Natural killer cell treated with Interleukin-12 subunit alpha and Interleukin-12 subunit beta and Interleukin-15 and Interleukin-18, amount 100 ng/mL, for 72 hours (primary cell): ENCODE measurements around the gene GNG7. TPM values are rescaled to one million over a fixed set of nuclear protein-coding genes. Genes with fewer than 3 reads are reported as not detected.
"Not testable (repeated sequence)": the region's sequence is repeated elsewhere in the genome, so short reads cannot be mapped to it uniquely, and the experiment has no call there.

Experiments used
- ATAC-seq, 2 donors: fragments of 150-1000 bp; cut with Tn5 transposase in 1 of 2; sonication (Bioruptor Pico), chemical (Tn5 transposase) in 1 of 2; 2 replicates each; pipeline ENCODE4 v1.10.0; 2021
- DNase-seq: peaks from one replicate; pipeline ENCODE4 v3.0.0; 2022; ENCODE audit warnings: low spot score
- H3K27ac Mint-ChIP-seq, 2 donors: 1 replicate in 1 of 2; 2 replicates in 1 of 2; pipeline ENCODE4 v1.8.0; 2022; ENCODE audit warnings: mixed read lengths in 2 of 2, mild to moderate bottlenecking in 1 of 2, moderate library complexity in 1 of 2
- H3K27me3 Mint-ChIP-seq, 2 donors: 1 replicate in 1 of 2; 2 replicates in 1 of 2; pipeline ENCODE4 v1.8.0; 2022; ENCODE audit warnings: mixed read lengths in 2 of 2
- H3K36me3 Mint-ChIP-seq: one replicate; pipeline ENCODE4 v1.8.0; 2022; ENCODE audit warnings: mixed read lengths
- H3K4me1 Mint-ChIP-seq, 2 donors: 1 replicate in 1 of 2; 2 replicates in 1 of 2; pipeline ENCODE4 v1.8.0; 2022; ENCODE audit warnings: low read depth in 2 of 2, mixed read lengths in 2 of 2, mild to moderate bottlenecking in 1 of 2
- H3K4me3 Mint-ChIP-seq: one replicate; pipeline ENCODE4 v1.8.0; 2022; ENCODE audit warnings: mixed read lengths
- H3K9me3 Mint-ChIP-seq: 2 replicates; pipeline ENCODE4 v1.8.0; 2022; ENCODE audit warnings: mixed read lengths
- total RNA-seq, 2 donors: library from RNA; stranded (reverse); gene quantifications; one replicate each; pipeline ENCODE4 v1.2.3, GENCODE V29; 2022

The GNG7 gene
- total RNA-seq, 2 donors from 2014 or later, result 0.26 to 0.59 TPM

DNA sequence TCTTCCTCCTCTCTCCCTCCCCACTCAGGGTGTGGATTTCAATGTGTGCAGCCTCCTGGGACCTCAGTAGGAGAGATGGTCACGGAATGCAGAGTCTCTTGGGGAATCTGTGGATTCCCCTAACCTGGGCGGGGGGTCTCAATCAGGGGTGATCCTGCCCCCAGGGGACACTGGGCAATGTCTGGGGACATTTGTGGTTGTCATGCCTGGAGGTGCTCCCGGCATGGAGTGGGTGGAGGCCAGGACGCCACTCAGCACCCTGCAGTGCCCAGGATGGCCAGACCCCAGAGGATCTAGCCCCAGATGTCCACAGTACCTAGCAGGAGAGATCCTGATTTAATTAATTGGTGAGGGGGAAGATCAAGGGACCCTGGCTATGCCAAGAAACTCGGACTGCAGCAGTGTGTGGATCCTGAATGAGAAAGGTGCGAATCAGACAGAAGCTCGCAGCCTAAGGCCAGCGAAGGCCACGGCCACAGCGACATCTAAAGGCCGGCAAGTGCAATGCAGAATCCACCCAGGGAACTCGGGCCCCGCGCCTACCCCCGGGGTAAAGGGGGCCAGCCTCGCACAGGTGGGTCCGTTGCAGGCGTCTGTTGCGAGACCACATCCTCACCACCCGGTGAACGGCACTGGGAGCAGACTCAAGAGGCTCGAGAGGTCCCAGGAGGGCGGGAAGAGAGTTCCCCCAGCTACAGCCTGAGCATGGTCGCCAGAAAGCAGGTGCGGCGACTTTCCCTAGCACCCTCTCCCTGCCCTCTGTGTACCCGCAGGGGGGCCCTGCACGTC, 88.8 kb downstream of the GNG7 start:
- Mint-ChIP-seq H3K27ac (peak overlapping the region in 1 of 2 donors; percentile 73), H3K4me1 (peaks cover 46 to 61% of the 10 kb centered on the region in 2 donors), H3K27me3 (no peaks in the 10 kb centered on the region), H3K36me3 (no peaks in the 10 kb centered on the region), H3K9me3 (no peaks in the 10 kb centered on the region), H3K4me3 (peak overlapping the region; percentile 25)
- peak; percentile 78 for DNase-seq
- ATAC-seq, result peak; percentile 66 to 72

DNA sequence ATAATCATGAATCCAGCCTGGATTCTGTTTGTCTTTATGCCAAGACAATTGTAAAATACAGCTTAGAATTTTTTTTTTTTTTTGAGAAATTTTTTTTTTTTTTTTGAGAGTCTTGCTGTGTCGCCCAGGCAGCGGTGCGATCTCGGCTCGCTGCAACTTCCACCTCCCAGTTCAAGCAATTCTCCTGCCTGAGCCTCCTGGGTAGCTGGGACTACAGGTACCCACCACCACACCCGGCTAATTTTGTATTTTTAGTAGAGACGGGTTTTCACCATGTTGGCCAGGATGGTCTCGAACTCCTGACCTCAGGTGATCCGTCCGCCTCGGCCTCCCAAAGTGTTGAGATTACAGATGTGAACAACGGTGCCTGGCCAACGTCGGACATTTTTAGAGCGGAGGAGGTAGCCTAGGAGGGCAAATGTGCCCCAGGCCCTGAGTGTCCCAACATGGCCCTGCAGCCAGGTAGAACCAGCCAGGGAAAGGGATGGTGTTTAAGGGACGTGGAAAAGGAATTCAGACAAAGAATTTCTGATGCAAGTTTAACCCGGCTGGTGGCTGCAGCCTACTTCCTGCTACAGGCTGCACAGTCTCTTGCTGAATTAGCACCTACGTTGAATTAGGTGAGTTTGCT, 89.8 kb downstream of the GNG7 start:
- Mint-ChIP-seq H3K9me3 (no peaks in the 10 kb centered on the region), H3K27me3 (no peaks in the 10 kb centered on the region), H3K27ac (peak overlapping the region in 1 of 2 donors; percentile 73), H3K4me1 (peaks cover 44 to 58% of the 10 kb centered on the region in 2 donors), H3K36me3 (no peaks in the 10 kb centered on the region), H3K4me3 (no peak overlapping the region)
- ATAC-seq, result no peak
- DNase-seq, result peak; percentile 53

DNA sequence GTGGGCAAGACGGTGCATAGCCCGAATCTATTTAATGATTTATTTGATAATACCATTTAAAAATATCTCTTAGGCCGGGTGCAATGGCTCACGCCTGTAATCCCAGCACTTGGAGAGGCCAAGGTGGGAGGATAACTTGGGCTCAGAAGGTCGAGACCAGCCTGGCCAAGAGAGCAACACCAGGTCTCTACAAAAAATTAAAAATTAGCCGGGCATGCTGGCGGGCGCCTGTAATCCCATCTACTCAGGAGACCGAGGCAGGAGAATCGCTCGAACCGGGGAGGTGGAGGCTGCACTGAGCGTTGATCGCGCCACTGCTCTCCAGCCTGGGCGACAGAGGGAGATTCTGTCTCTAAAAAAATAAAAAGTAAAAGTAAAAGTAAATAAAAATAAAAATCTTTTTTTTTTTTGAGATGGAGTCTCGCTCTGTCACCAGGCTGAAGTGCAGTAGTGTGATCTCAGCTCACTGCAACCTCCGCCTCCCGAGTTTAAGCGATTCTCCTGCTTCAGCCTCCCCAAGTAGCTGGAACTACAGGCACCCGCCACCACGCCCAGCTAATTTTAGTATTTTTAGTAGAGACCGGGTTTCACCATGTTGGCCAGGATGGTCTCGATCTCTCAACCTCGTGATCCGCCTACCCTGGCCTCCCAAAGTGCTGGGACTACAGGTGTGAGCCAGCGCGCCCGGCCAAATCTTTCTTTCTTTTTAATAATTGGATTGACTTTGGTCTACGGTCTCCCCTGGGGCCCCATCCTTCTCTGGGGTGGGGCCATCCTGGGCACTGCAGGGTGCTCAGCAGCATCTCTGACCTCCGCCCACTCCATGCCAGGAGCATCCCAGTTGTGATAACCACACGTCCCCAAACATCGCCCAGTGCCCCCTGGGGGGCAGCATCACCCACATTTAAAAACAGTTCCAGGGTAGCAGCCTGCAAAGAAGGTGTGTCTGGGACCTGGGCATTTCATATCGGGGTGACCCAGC, 90.7 kb downstream of the GNG7 start:
- Mint-ChIP-seq H3K4me1 (peaks cover 41 to 49% of the 10 kb centered on the region in 2 donors), H3K9me3 (no peaks in the 10 kb centered on the region), H3K36me3 (no peaks in the 10 kb centered on the region), H3K4me3 (peak overlapping the region; percentile 80), H3K27me3 (no peaks in the 10 kb centered on the region), H3K27ac (peak overlapping the region in 1 of 2 donors; percentile 70)
- ATAC-seq (no peak), DNase-seq (no peak)

DNA sequence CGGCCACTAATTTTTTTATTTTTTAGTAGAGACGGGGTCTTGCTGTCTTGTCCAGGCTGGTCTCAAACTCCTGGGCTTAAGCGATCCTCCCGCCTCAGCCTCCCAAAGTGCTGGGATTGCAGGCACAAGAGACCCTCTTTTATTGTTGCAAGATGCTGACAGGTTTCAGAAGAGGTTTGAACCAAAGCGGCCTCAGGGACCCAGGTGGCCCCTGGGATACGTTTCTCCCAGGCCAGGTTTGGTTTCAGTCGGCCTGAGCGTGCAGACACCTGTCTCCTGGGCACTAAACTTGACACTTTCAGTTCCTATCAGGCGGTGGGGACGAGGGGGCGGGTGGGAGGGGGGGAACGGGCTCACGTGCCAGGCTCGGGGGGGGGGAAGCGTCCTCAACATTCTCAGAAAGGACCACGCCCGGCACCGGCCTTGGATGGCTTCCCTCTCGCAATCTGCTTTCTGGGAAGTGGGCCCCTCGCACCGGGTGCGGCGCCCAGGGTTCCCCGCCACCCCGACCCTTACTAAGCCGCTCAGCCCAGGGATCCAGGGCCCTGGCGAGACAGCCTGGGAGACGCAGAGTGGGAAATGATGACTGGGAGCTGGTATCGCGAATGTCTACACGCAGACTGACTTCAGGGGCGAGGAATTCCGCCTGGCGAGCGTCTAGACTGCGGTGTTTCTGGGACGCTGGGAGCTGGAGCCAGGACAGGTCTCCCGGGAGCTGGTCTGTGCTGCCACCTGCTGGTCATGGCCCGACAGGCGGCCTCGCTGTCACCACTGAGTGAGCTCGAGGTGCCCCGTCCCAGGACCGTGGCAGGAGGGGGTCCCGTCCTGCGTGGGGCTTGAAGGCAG, 91.6 kb downstream of the GNG7 start:
- Mint-ChIP-seq H3K4me1 (peaks cover 41 to 49% of the 10 kb centered on the region in 2 donors), H3K27ac (peak overlapping the region in 1 of 2 donors; percentile 70), H3K36me3 (no peaks in the 10 kb centered on the region), H3K4me3 (peak overlapping the region; percentile 80), H3K9me3 (no peaks in the 10 kb centered on the region), H3K27me3 (no peaks in the 10 kb centered on the region)
- DNase-seq (peak; percentile 91), ATAC-seq (peak; percentile 80 to 84)

DNA sequence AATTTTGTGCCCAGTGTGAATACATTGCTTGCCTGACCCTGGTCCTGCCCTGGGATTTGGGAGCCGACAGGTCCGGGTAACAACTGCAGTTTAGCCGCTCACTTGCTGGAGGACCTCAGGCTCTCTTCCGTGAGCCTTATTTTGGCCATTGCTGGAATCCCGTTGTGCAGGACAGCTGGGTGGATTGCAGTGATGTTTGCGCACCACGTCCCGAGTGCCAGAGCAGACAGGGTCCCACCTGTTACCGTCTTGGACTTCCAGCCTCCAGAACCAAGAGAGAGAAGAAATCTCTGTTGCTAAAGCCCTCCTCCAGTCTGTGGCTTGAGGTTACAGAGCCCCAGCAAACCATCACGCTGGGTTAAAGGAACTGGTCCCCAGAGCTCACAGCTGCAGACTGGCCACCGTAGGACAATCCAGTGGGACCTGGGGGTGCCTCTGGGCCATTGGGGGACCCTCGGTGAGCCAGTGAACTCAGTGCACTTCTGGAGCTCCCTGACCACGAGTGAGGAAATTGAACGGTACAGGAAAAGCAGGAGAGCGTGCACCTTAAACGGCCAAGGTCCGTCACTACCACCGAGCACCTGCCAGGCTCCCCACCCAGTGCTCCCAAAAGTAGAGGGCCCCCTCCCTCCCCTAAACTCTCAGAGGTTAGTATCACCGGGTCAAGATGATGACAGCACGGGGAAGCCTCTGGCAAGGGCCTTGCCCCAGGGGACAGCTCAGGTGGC, 92.9 kb downstream of the GNG7 start:
- Mint-ChIP-seq H3K4me1 (peaks cover 41 to 42% of the 10 kb centered on the region in 2 donors), H3K4me3 (peak overlapping the region; percentile 68), H3K9me3 (no peaks in the 10 kb centered on the region), H3K36me3 (no peaks in the 10 kb centered on the region), H3K27me3 (no peaks in the 10 kb centered on the region), H3K27ac (peak overlapping the region; percentile 86 to 87)
- DNase-seq, result no peak
- ATAC-seq, result no peak

DNA sequence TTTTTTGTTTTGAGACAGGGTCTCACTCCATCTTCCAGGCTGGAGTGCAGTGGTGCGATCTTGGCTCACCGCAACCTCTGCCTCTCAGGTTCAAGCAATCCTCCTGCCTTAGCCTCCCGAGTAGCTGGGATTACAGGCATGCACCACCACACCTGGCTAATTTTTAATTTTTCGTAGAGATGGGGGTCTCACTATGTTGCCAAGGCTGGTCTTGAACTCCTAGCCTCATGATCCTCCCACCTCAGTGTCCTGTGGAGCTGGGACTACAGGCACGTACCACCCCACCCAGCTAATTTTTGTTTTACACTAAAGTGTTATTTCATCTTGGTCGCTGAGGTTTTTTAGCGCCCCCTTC, 93.5 kb downstream of the GNG7 start:
- not testable (repeated sequence) for H3K9me3 Mint-ChIP-seq, H3K27me3 Mint-ChIP-seq, H3K36me3 Mint-ChIP-seq, ATAC-seq, DNase-seq
- Mint-ChIP-seq H3K4me1 (peaks cover 36 to 40% of the 10 kb centered on the region in 2 donors), H3K27ac (peak overlapping the region; percentile 86 to 87), H3K4me3 (peak overlapping the region; percentile 68)

DNA sequence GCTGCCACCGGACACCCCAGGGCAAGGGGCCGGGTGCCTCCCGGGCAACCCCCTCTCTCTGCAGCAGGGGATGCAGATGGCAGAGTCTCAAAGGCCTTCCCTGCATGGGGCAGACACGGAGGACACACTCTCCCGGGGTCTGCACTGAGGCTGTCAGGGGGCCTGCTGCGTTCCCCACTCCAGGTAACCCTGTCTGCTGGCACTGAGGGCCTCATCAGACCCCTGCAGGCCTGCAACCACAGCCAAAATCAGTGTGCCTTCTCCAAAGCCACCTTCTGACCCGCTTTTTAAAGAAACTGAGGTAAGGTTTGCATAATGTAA, 93.9 kb downstream of the GNG7 start:
- peak in 1 of 2 donors; percentile 5 for ATAC-seq
- H3K4me1 Mint-ChIP-seq, result peaks cover 34 to 36% of the 10 kb centered on the region in 2 donors

DNA sequence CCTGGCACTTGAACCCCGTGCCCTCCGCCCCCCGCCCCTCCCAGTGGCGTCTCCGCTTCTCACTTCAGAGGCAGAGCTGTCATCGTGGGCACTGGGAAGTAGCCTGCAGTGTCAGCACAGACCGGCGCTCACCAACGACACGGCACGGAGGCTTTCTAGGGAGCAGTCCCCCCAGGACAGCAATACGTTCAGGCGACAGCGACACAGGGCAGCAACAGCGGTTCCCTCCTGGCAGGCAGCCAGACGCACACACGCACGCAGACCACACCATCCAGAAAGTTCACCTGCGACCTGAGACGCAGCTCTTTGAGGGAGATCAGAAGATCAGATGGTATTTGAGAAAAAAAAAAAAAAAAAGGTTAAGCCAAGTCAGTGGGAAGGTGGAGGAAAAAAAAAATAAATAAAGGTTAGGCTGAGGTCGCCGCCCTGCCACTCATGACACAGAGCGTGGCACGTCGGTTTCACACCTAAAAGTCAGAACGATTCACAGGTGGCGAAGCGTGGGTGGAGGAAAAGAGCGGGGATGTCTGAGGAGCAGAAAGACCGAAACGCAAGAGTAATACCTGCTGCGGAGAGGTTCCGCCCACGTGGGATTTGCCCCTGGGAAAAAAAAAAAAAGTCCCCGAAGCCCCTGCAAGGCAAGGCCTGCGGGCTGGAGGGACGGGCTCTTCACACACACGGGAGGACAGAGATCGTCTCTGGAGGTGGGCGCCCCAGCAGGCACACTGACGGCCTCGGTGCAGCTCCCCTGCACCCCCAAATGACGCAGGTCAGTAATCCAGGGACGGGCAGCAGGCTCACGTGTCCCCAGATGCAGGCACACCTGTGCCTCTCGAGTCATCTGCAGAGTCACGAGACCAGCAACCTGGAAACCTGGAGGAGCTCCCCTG, 94.5 kb downstream of the GNG7 start:
- H3K27ac Mint-ChIP-seq, result peak overlapping the region; percentile 63 to 87

More for the DNA sequence above, 93.9 kb downstream of the GNG7 start:
- Mint-ChIP-seq H3K27me3 (no peaks in the 10 kb centered on the region), H3K4me3 (peak overlapping the region; percentile 68), H3K36me3 (no peaks in the 10 kb centered on the region), H3K27ac (peak overlapping the region; percentile 86 to 87), H3K9me3 (no peaks in the 10 kb centered on the region)
- DNase-seq, result no peak

DNA sequence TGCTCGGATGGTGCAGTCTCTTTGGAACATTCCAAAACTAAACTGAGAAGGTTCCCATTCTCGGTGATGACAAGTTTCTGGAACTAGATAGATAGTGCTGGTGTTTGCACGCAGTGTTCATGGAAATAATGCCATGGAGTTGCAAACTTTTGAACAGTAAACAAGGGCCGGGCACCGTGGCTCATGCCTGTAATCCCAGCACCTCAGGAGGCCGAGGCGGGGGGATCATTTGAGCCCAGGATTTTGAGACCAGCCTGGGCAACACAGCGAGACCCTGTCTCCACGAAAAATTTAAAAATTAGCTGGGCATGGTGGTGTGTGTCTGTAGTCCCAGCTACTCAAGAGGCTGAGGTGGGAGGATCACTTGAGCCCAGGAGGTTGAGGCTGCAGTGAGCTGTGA, 95.7 kb downstream of the GNG7 start:
- not testable (repeated sequence) for H3K9me3 Mint-ChIP-seq, DNase-seq, H3K36me3 Mint-ChIP-seq, H3K27me3 Mint-ChIP-seq, ATAC-seq
- Mint-ChIP-seq H3K4me3 (peak overlapping the region; percentile 93), H3K27ac (peak overlapping the region in 1 of 2 donors; percentile 45), H3K4me1 (peaks cover 25 to 36% of the 10 kb centered on the region in 2 donors)

More for the DNA sequence above, 94.5 kb downstream of the GNG7 start:
- H3K27me3 Mint-ChIP-seq, result no peaks in the 10 kb centered on the region
- peak; percentile 83 for ATAC-seq
- H3K4me3 Mint-ChIP-seq, result peak overlapping the region; percentile 93
- DNase-seq, result peak; percentile 92
- H3K9me3 Mint-ChIP-seq, result no peaks in the 10 kb centered on the region
- H3K4me1 Mint-ChIP-seq, result peaks cover 29 to 34% of the 10 kb centered on the region in 2 donors
- no peaks in the 10 kb centered on the region for H3K36me3 Mint-ChIP-seq

DNA sequence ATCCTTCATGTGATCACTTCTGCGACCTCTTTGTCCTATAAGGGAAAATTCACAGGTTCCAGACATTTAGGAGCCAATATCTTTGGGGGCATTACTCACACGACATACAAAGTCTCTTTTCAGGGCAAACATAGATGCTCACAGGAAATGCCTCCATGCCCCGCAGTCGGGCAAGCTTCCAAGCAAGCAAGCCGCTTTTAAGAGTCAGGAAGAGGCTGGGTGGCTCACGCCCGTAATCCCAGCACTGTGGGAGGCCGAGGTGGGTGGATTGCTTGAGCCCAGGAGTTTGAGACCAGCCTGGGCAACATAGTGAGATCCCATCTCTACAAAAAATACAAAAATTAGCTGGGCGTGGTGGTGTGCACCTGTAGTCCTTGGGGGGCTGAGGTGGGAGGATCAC, 96.6 kb downstream of the GNG7 start:
- not testable (repeated sequence) for H3K9me3 Mint-ChIP-seq, DNase-seq, H3K27ac Mint-ChIP-seq, ATAC-seq, H3K27me3 Mint-ChIP-seq, H3K36me3 Mint-ChIP-seq
- Mint-ChIP-seq H3K4me1 (peaks cover 29 to 38% of the 10 kb centered on the region in 2 donors), H3K4me3 (peak overlapping the region; percentile 18)

DNA sequence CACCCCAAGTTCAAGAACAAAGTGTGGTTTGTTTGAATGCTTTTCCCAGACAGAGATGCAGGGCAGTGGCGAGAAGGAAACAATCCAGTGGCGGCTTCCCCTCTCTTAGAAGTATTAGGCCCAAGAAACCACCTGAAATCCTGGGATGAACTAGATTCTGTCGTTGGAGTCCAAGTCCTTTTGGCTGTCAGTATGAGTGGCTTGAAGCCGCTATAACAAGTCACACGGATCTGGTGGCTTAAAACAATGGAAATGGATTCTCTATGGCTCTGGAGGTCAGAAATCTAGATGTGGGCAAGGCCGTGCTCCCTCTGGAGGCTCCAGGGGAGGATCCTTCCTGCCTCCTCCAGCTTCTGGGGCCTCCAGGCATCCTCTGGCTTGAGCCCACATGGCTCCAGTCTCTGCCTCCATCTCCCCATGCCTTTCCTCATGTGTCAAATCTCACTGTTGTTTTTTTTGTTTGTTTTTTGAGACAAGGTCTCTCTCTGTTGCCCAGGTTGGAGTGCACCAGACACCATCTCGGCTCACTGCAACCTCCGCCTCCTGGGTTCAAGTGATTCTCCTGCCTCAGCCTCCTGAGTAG, 97.7 kb downstream of the GNG7 start:
- no peaks in the 10 kb centered on the region for H3K9me3 Mint-ChIP-seq
- H3K4me1 Mint-ChIP-seq, result peaks cover 31 to 37% of the 10 kb centered on the region in 2 donors
- no peaks in the 10 kb centered on the region for H3K36me3 Mint-ChIP-seq
- no peak for DNase-seq
- no peaks in the 10 kb centered on the region for H3K27me3 Mint-ChIP-seq
- no peak overlapping the region for H3K27ac Mint-ChIP-seq
- H3K4me3 Mint-ChIP-seq, result no peak overlapping the region
- no peak for ATAC-seq
